ENCODE data around the gene YTHDF1.
"Not testable (repeated sequence)": the region's sequence is repeated elsewhere in the genome, so short reads cannot be mapped to it uniquely, and the experiment has no call there.

The YTHDF1 gene

DNA sequence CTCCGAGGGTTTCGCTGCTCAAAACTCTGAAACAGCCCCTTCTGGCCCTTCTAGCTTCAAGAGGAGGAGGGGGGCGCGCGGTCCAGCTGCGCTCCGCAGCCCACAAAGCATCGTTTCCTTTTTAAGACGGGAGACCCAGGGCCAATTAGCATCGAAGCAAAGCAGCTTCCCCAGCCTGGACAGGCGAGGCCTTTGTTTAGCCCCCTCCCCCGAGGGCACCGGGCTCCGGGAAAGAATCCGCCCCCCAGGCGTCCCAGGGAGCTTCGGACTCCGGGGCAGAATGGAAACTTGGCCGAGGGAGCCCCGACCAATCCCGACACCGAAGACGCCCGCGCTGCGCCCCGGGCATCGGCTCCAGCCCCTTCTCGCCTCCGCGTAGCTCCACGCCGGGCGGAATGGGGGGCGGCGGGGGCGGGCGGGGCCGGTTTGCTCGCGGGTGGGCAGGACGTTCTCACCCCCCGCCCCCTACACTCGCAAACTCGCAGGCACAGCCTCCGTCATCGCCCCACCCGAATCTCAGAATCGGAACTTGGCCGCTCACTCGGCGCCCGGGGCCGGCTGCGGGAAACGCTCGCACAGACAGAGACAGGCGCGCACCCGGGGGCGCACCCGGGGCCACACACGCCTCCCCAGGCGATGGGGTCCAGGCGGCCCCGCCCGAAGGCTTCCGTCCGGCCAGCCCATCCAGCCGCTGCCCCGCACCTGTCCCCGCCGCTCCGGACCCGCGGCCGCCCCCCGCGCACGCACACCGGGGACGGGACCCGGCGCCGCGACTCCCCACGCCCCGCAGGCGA is 37.7 kb upstream of the YTHDF1 start:
- ATAC-seq = no peak
- no peaks in the 10 kb centered on the region for H3K36me3 Mint-ChIP-seq
- H3K4me3 Mint-ChIP-seq = peak overlapping the region; percentile 17

GRCh38 chr20:63253065-63253437 is 37.1 kb upstream of the YTHDF1 start:
- H3K9me3 Mint-ChIP-seq = no peaks in the 10 kb centered on the region
- H3K4me3 Mint-ChIP-seq = peak overlapping the region; percentile 17
- ATAC-seq (no peak), DNase-seq (ENCODE audit: low spot score in 2 of 2) (no peak)
- H3K27ac Mint-ChIP-seq = no peak overlapping the region
- no peaks in the 10 kb centered on the region for H3K36me3 Mint-ChIP-seq
- peaks cover 15% of the 10 kb centered on the region for H3K4me1 Mint-ChIP-seq

More for the DNA sequence above, 37.7 kb upstream of the YTHDF1 start:
- Mint-ChIP-seq H3K4me1 (peaks cover 15% of the 10 kb centered on the region), H3K27ac (no peak overlapping the region), H3K9me3 (no peaks in the 10 kb centered on the region)
- DNase-seq (ENCODE audit: low spot score in 2 of 2) = no peak

DNA sequence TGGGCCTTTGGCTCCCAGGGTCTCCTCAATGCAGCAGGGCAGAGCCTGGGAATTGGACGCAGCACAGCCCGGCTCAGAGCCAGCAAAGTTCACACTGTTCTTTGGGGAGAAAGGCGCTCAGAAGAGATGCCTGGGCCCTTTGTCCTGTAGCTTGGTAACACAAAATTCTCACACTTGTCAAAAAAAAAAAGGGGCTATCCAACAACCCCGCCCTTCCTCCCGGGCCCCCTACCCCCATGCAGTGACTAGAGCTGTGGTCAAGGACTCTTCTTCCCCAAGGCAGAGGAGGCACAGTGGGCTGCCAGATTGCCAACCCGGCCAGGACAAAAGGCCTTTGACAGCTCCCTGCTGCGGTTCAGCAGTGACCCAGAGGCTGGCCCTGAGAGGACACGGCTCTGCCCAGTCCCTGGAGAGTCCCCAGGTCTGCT is 36.4 kb upstream of the YTHDF1 start:
- DNase-seq (ENCODE audit: low spot score in 2 of 2) (no peak), ATAC-seq (no peak)
- Mint-ChIP-seq H3K9me3 (no peaks in the 10 kb centered on the region), H3K4me3 (no peak overlapping the region), H3K4me1 (peaks cover 13% of the 10 kb centered on the region), H3K27ac (no peak overlapping the region), H3K36me3 (no peaks in the 10 kb centered on the region)

GRCh38 chr20:63251350-63251749 is 35.4 kb upstream of the YTHDF1 start:
- ATAC-seq; H3K4me3 Mint-ChIP-seq; DNase-seq (ENCODE audit: low spot score in 2 of 2); H3K9me3 Mint-ChIP-seq; H3K4me1 Mint-ChIP-seq; H3K27ac Mint-ChIP-seq; H3K36me3 Mint-ChIP-seq: not testable (repeated sequence)

DNA sequence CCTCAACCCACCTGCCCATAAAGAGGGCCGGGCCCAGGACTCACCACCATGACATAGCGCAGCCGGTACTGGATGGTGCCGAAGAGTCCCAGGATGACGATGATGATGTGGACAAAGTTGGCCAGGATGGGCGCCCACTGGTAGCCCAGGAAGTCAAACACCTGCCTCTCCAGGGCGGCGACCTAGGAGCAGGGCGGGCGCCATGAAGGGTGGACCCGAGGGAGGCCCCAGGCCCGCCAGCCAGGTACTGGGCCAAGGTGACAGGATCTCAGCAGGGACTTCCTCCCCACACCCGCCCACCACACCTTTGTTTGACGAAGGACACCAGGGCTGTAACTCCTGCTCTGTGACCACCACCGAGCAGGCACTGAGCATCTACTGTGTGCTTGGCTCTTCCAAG is 34.0 kb upstream of the YTHDF1 start:
- H3K9me3 Mint-ChIP-seq = no peaks in the 10 kb centered on the region
- H3K27ac Mint-ChIP-seq = no peak overlapping the region
- DNase-seq (ENCODE audit: low spot score in 2 of 2) (no peak), ATAC-seq (no peak)
- no peak overlapping the region for H3K4me3 Mint-ChIP-seq
- peaks cover 12% of the 10 kb centered on the region for H3K4me1 Mint-ChIP-seq
- H3K36me3 Mint-ChIP-seq = no peaks in the 10 kb centered on the region

DNA sequence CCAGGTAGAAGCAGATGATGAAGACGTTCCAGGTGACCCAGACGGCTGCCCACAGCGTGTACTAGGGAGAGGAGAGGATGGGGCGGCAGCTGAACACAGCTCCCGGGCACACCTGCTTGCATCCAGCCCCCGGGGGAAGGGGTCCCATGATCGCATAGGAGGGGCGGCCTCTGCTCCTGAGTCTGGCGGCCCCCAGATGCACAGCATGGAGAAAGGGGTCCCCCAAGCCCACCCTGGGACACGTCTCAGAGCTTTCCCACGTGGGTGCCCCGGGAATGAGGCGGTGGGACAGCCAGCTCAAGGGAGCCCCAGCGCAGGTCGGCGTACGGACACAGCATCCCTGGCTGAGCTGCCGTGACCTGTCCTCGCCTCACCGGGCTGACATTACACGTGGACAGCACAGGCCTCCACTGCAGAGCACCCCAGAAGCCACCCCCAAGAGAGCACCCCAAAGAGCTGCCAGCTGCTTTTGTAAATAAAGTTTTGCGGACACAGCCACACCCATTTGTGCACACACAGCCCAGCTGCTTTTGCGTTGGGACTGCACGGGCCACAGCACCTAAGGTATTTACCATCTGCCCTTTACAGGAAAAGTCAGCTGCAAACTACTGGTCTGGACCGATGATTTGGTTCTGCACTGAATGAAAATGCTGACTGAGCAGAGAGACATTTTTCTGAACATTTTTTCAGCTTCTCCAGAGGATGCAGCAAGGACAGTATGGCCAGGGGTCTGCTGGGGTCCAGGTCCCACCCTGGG is 33.1 kb upstream of the YTHDF1 start:
- Mint-ChIP-seq H3K36me3 (no peaks in the 10 kb centered on the region), H3K27ac (no peak overlapping the region), H3K9me3 (no peaks in the 10 kb centered on the region), H3K4me1 (peaks cover 12% of the 10 kb centered on the region), H3K4me3 (no peak overlapping the region)
- DNase-seq (ENCODE audit: low spot score in 2 of 2) (no peak), ATAC-seq (no peak)

GRCh38 chr20:63247671-63248228 is 31.8 kb upstream of the YTHDF1 start:
- no peak for ATAC-seq
- Mint-ChIP-seq H3K9me3 (no peaks in the 10 kb centered on the region), H3K27ac (no peak overlapping the region), H3K4me3 (no peak overlapping the region), H3K4me1 (peaks cover 7% of the 10 kb centered on the region), H3K36me3 (no peaks in the 10 kb centered on the region)
- no peak for DNase-seq (ENCODE audit: low spot score in 2 of 2)

GRCh38 chr20:63246490-63247288 is 30.8 kb upstream of the YTHDF1 start:
- DNase-seq (ENCODE audit: low spot score in 2 of 2) (no peak), ATAC-seq (no peak)
- H3K27ac Mint-ChIP-seq = no peak overlapping the region
- H3K36me3 Mint-ChIP-seq = no peaks in the 10 kb centered on the region
- H3K9me3 Mint-ChIP-seq = no peaks in the 10 kb centered on the region
- peaks cover 5% of the 10 kb centered on the region for H3K4me1 Mint-ChIP-seq
- H3K4me3 Mint-ChIP-seq = no peak overlapping the region

DNA sequence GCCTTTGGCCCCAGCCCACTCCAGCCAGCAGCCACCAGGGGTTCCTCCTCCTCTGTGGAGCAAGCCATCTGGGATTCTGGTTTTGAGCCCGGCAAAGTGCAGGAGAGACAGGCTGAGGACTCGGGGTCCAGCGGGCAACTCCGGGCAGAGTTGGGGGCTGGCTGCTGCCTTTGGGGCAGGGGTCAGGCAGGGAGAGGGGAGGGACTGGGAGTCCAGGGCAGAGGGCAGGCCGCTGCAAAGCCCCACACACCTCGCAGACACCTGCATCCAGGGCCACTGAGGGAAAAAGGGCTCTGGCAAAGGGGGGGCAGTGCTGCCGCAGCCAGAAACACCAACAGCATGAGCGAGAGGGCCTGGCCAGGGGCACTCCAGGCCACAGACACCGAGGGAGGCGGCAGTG is 28.5 kb upstream of the YTHDF1 start:
- Mint-ChIP-seq H3K9me3 (no peaks in the 10 kb centered on the region), H3K4me3 (no peak overlapping the region)

DNA sequence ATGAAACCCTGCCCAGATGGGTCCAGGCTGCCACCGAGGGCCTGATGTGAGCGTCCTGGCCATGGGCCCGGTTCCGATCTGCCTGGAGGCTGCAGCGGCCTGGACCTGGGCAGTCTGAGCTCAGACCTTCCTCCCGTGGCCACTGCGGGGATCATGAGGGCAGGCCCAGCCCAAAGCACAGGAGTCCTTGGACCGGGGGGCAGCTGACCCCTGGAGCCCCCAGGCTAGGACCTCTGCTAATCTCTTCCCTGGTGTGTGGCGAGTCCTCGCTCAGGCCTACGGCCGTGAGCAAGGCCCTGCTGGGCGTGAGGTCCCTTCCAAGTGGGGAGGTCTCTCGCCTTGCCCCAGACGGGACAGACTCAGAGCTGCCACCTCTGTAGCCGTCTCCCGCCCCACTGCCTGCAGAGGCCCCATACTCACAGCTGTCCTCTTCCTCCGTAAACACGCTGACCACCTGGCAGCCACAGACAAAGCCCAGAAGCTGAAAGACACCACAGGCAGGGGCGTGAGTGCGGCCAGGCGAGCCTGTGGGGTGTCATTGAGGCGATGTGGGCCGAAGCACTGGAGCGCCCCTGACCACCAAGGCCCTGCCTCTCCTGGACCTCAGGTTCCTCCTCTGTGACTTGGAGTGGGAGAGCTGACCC is 27.8 kb upstream of the YTHDF1 start:
- Mint-ChIP-seq H3K27ac (no peak overlapping the region), H3K9me3 (no peaks in the 10 kb centered on the region), H3K36me3 (no peaks in the 10 kb centered on the region), H3K4me3 (no peak overlapping the region), H3K4me1 (peaks cover 5% of the 10 kb centered on the region)
- no peak for DNase-seq (ENCODE audit: low spot score in 2 of 2)
- no peak for ATAC-seq

More for the DNA sequence above, 28.5 kb upstream of the YTHDF1 start:
- DNase-seq (ENCODE audit: low spot score in 2 of 2) = no peak
- Mint-ChIP-seq H3K4me1 (peaks cover 5% of the 10 kb centered on the region), H3K27ac (no peak overlapping the region), H3K36me3 (no peaks in the 10 kb centered on the region)
- no peak for ATAC-seq

DNA sequence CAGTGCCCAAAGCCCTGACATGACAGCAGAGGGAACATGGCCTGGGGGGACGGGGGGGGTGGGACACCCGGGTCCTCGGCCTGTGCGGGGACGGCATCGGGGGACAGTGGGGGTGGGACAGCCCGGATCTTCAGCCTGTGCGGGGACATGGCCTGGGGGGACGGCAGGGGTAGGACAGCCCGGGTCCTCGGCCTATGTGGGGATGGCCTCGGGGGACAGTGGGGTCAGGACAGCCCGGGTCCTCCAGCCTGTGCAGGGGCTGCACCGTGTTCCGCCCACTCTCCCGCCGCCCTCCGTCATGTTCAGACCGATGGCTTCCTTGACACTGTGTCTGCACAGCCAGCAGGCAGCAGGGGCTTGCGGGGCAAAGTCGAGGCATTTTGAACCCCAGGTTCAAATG is 26.8 kb upstream of the YTHDF1 start:
- Mint-ChIP-seq H3K36me3 (no peaks in the 10 kb centered on the region), H3K4me1 (peaks cover 5% of the 10 kb centered on the region), H3K27ac (no peak overlapping the region), H3K9me3 (no peaks in the 10 kb centered on the region), H3K4me3 (no peak overlapping the region)
- no peak for DNase-seq (ENCODE audit: low spot score in 2 of 2)
- ATAC-seq = no peak

DNA sequence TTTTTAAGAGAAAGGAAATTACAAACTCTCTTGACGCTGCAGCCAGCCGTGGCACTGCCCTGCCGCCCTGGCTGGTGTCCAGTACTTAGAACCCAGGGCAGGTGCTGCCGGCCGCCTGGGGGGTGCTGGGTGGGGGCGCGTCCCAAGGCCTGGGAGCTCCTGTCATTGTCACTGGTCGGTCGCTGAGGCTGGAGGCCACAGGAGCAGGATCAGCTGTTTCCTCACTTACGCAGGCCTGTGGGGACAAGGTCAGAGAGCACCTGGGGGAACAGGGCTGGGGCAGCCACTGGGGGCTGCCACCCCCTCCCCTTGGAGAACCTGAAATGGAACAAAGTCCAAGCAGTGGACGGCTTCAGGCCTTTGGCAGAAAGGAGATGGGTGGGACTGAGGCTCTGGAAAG is 25.3 kb upstream of the YTHDF1 start:
- Mint-ChIP-seq H3K9me3 (no peaks in the 10 kb centered on the region), H3K4me1 (peaks cover 5% of the 10 kb centered on the region), H3K27ac (no peak overlapping the region), H3K36me3 (no peaks in the 10 kb centered on the region), H3K4me3 (no peak overlapping the region)
- no peak for DNase-seq (ENCODE audit: low spot score in 2 of 2)
- no peak for ATAC-seq

DNA sequence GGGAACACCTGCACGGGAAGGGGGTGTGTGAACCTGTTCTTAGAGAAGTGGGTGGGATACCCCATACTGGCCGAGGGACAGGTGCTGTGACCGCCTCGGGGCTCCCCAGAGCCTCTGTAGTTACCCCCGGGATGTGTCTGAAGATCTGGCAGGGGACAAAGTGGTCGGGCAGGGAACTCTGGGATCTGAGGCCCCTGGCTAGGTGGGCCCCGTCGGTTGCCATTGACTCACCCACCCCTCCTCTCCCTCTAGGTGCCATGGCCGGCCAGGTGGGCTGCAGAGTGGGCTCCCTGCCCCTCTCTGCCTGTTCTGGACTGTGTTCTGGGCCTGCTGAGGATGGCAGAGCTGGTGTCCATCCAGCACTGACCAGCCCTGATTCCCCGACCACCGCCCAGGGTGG is 24.1 kb upstream of the YTHDF1 start:
- no peak for ATAC-seq
- no peaks in the 10 kb centered on the region for H3K9me3 Mint-ChIP-seq
- no peaks in the 10 kb centered on the region for H3K36me3 Mint-ChIP-seq
- H3K4me1 Mint-ChIP-seq = peaks cover 6% of the 10 kb centered on the region
- no peak for DNase-seq (ENCODE audit: low spot score in 2 of 2)
- no peak overlapping the region for H3K4me3 Mint-ChIP-seq
- H3K27ac Mint-ChIP-seq = no peak overlapping the region

- no peak overlapping the region for H3K4me3 Mint-ChIP-seq
- peaks cover 6% of the 10 kb centered on the region for H3K4me1 Mint-ChIP-seq
- ATAC-seq (no peak), DNase-seq (ENCODE audit: low spot score in 2 of 2) (no peak)
- no peaks in the 10 kb centered on the region for H3K9me3 Mint-ChIP-seq
- no peaks in the 10 kb centered on the region for H3K36me3 Mint-ChIP-seq
- H3K27ac Mint-ChIP-seq = no peak overlapping the region
These were observed 23.5 kb upstream of the YTHDF1 start for GRCh38 chr20:63239431-63239830.
